AG04450 (cell line): ENCODE measurements around the gene EPAS1. TPM values are rescaled to one million over a fixed set of nuclear protein-coding genes. Genes with fewer than 3 reads are reported as not detected.

ENCODE experiments used
- CTCF ChIA-PET: fragments of 300-600, 350-600 bp; formaldehyde crosslinking; extraction: SDS; loops from one replicate; lab custom pipeline; 2022; ENCODE audit warnings: antibody characterized with exemption, inconsistent platforms; lab: Charles Lee
- POLR2A ChIA-PET: fragments of 350-600 bp; formaldehyde crosslinking; extraction: SDS; loops from one replicate; lab custom pipeline; 2021; ENCODE audit warnings: antibody characterized with exemption, inconsistent platforms; lab: Yijun Ruan, JAX
- DNase-seq: peaks from one replicate; pipeline ENCODE4 v3.0.0-alpha.2; 2011; ENCODE audit warnings: low read depth, low spot score
- H3K27ac ChIP-seq: one replicate; pipeline ENCODE4 v1.5.1; 2012; ENCODE audit warnings: low read depth, low read length, control low read depth
- H3K27me3 ChIP-seq: one replicate; pipeline ENCODE4 v1.6.0; 2012; ENCODE audit warnings: low read length; ENCODE audit not compliant: control insufficient read depth, insufficient read depth
- H3K4me3 ChIP-seq: 2 replicates; pipeline ENCODE4 v1.5.1; 2011; ENCODE audit warnings: mild to moderate bottlenecking, low read depth, low read length, control low read depth
- H3K9me3 ChIP-seq: 2 replicates; pipeline ENCODE4 v1.5.1; 2012; ENCODE audit warnings: low read length; ENCODE audit not compliant: control insufficient read depth, insufficient read depth
- CTCF ChIP-seq: IDR thresholded peaks from 2 replicates; pipeline ENCODE4 v1.5.1; 2011; ENCODE audit warnings: low read depth, low read length, control low read depth, inconsistent platforms
- polyA plus RNA-seq: library from polyadenylated mRNA; depleted of rRNA; stranded (reverse); fragments of >200 nt; gene quantifications from 2 replicates; pipeline ENCODE4 v1.2.3, GENCODE V29; 2011

EPAS1 gene
- polyA plus RNA-seq, 1 experiment: 506 TPM

- ChIA-PET POLR2A (no interaction called here), CTCF (interaction anchor here (1.4 to 1.5 kb wide), 2 partner anchors 17 to 197 kb away, joined by 6 to 10 read pairs; no protein-coding TSS in a partner anchor)
- DNase-seq: no peak
- Histone ChIP-seq H3K27ac (no peak overlapping the region), H3K4me3 (no peak overlapping the region), H3K27me3 (peaks cover 4% of the 10 kb centered on the region), H3K9me3 (no peaks in the 10 kb centered on the region; the same call in 1 of the 2 replicates)
- TF ChIP-seq CTCF: no peak
These were observed 37.4 kb upstream of the EPAS1 start for GRCh38 chr2:46259777-46260168.

- no peak for TF ChIP-seq CTCF
- Histone ChIP-seq H3K4me3 (no peak overlapping the region), H3K27ac (no peak overlapping the region), H3K27me3 (peaks cover 4% of the 10 kb centered on the region), H3K9me3 (no peaks in the 10 kb centered on the region; the same call in 1 of the 2 replicates)
- no peak for DNase-seq
- POLR2A ChIA-PET: no interaction called here
- CTCF ChIA-PET: interaction anchor here (1.0 to 1.5 kb wide), 2 partner anchors 16 to 197 kb away, joined by 3 to 10 read pairs; no protein-coding TSS in a partner anchor
These were observed 36.9 kb upstream of the EPAS1 start for GRCh38 chr2:46260305-46260704.

DNA sequence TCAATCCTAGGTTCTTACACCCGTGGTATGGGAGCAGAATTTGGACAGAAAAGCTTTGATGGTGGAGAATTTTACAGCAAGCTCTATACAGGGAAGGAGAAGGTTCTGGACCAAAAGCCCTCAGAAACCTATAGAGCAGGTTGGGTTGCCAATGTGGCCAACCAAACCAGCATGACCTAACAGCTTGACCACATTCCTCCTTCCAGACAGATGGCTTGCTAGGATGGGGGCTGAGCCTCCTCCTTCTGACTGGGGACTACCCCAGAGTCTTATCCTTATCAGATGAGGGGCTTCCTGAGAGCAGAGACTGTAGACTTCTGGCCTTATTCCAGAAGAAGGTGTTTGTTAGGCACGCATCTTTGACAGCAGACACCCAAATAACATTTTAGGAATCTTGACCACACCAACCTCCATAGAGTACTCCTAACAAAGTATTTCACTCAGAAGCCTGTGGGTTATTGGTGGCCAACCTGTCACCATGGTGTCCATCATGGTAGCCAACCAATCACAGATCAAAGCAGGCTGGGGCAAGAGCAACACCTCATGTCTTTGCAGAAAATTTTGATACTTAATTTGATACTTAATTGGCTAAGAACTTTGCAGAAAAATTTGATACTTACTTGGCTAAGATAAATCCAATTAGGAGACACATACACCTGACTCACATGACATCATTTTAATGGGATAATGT is 34.8 kb upstream of the EPAS1 start:
- Histone ChIP-seq H3K27ac (no peak overlapping the region), H3K4me3 (no peak overlapping the region), H3K9me3 (no peaks in the 10 kb centered on the region; the same call in 1 of the 2 replicates), H3K27me3 (no peaks in the 10 kb centered on the region)
- POLR2A ChIA-PET: no interaction called here
- DNase-seq: no peak
- CTCF ChIA-PET: no interaction called here
- no peak for TF ChIP-seq CTCF

- POLR2A ChIA-PET: no interaction called here
- Histone ChIP-seq H3K4me3 (no peak overlapping the region), H3K27me3 (no peaks in the 10 kb centered on the region), H3K9me3 (no peaks in the 10 kb centered on the region; the same call in 1 of the 2 replicates), H3K27ac (no peak overlapping the region)
- no peak for DNase-seq
- CTCF ChIA-PET: interaction anchor here (0.8 kb wide), 1 partner anchor 200 kb away, joined by 6 read pairs; no protein-coding TSS in a partner anchor
- no peak for TF ChIP-seq CTCF
These were observed 33.9 kb upstream of the EPAS1 start for GRCh38 chr2:46263347-46263746.

GRCh38 chr2:46264447-46264846 is 32.8 kb upstream of the EPAS1 start:
- H3K27me3 ChIP-seq: no peaks in the 10 kb centered on the region
- TF ChIP-seq CTCF: no peak
- ChIA-PET POLR2A (no interaction called here), CTCF (no interaction called here)
- no peak overlapping the region for H3K4me3 ChIP-seq
- no peak for DNase-seq
- no peaks in the 10 kb centered on the region for H3K9me3 ChIP-seq
- no peak overlapping the region for H3K27ac ChIP-seq
